ENCODE data around the gene SPDYC. TPM values are rescaled to one million over a fixed set of nuclear protein-coding genes. Genes with fewer than 3 reads are reported as not detected.
A peak's percentile ranks its signal among the peaks of the same experiment; 100 is the strongest.
"Not testable (repeated sequence)": the region's sequence is repeated elsewhere in the genome, so short reads cannot be mapped to it uniquely, and the experiment has no call there.

Gene SPDYC
- total RNA-seq, 1 experiment from 2014 or later = not detected

- ATAC-seq (no peak), DNase-seq (no peak)
- Histone ChIP-seq H2AFZ (ENCODE audit: low read length) (no peak overlapping the region), H3K27me3 (ENCODE audit: low read length) (no peaks in the 10 kb centered on the region), H3K4me2 (ENCODE audit: low read length) (no peak overlapping the region), H3K79me2 (ENCODE audit: low read length) (no peaks in the 10 kb centered on the region), H3K9ac (ENCODE audit: low read length) (no peak overlapping the region), H3K4me3 (ENCODE audit: low read length) (no peak overlapping the region), H3F3A (ENCODE audit: low read length, unreplicated experiment) (no peaks in the 10 kb centered on the region), H3K9me3 (ENCODE audit: low read length) (no peaks in the 10 kb centered on the region), H3K4me1 (ENCODE audit: insufficient read depth, low read length) (peaks cover 18% of the 10 kb centered on the region), H3K27ac (ENCODE audit: low read length) (no peak overlapping the region), H3K36me3 (ENCODE audit: low read depth, low read length) (no peaks in the 10 kb centered on the region), H4K20me1 (ENCODE audit: low read length) (no peaks in the 10 kb centered on the region), H3K9me2 (replicated peaks; ENCODE audit: low read length) (no peaks in the 10 kb centered on the region)
- ChIA-PET CTCF (no interaction called here), POLR2A (ENCODE audit: unreplicated experiment) (no interaction called here)
- no TSS peak for BruUV-seq (replicated peaks)
- intact Hi-C loops (cut with micrococcal nuclease) = no loop called here
- TF ChIP-seq CTCF (conservative IDR thresholded peaks at IDR 0.05; ENCODE audit: low read depth, low read length) (no peak), EZH2 (IDR thresholded peaks at IDR 0.05; ENCODE audit: low read length, unreplicated experiment) (no peak), EZH2phosphoT487 (IDR thresholded peaks at IDR 0.05; ENCODE audit: borderline replicate concordance, low read length) (no peak)
Observed at GRCh38 chr11:65148657-65149056, 21.4 kb upstream of the SPDYC start.

- Histone ChIP-seq H3K4me1 (ENCODE audit: insufficient read depth, low read length) (peaks cover 18% of the 10 kb centered on the region), H2AFZ (ENCODE audit: low read length) (0 out of 2 replicates have a peak overlapping the region, but pooled peaks have one; percentile 63), H3K27ac (ENCODE audit: low read length) (peak overlapping the region; percentile 29), H3K4me2 (ENCODE audit: low read length) (peak overlapping the region; percentile 74)
- DNase-seq; ATAC-seq; intact Hi-C loops (cut with micrococcal nuclease); H3K9me3 ChIP-seq (ENCODE audit: low read length); BruUV-seq (replicated peaks); H3K4me3 ChIP-seq (ENCODE audit: low read length); H3K79me2 ChIP-seq (ENCODE audit: low read length); H3K9ac ChIP-seq (ENCODE audit: low read length); H3K9me2 ChIP-seq (replicated peaks; ENCODE audit: low read length); H4K20me1 ChIP-seq (ENCODE audit: low read length); H3K36me3 ChIP-seq (ENCODE audit: low read depth, low read length); POLR2A ChIA-PET (ENCODE audit: unreplicated experiment); H3K27me3 ChIP-seq (ENCODE audit: low read length); H3F3A ChIP-seq (ENCODE audit: low read length, unreplicated experiment); CTCF ChIA-PET: not testable (repeated sequence)
Observed at GRCh38 chr11:65150131-65150508, 19.9 kb upstream of the SPDYC start.

GRCh38 chr11:65150509-65151299, 19.3 kb upstream of the SPDYC start:
- peak; percentile 100 for ATAC-seq
- H3K27ac ChIP-seq (ENCODE audit: low read length) = peak overlapping the region; percentile 47
- CTCF ChIA-PET = no interaction called here

More at GRCh38 chr11:65150509-65151299, 19.3 kb upstream of the SPDYC start:
- H3K4me1 ChIP-seq (ENCODE audit: insufficient read depth, low read length) = peaks cover 18% of the 10 kb centered on the region
- intact Hi-C loops (cut with micrococcal nuclease) = no loop called here
- H3K9me2 ChIP-seq (replicated peaks; ENCODE audit: low read length) = no peaks in the 10 kb centered on the region
- peak overlapping the region; percentile 74 for H3K4me2 ChIP-seq (ENCODE audit: low read length)
- no peaks in the 10 kb centered on the region for H3K27me3 ChIP-seq (ENCODE audit: low read length)
- no TSS peak for BruUV-seq (replicated peaks)
- DNase-seq = peak; percentile 98
- H3F3A ChIP-seq (ENCODE audit: low read length, unreplicated experiment) = no peaks in the 10 kb centered on the region
- POLR2A ChIA-PET (ENCODE audit: unreplicated experiment) = no interaction called here
- H4K20me1 ChIP-seq (ENCODE audit: low read length) = no peaks in the 10 kb centered on the region
- H3K9ac ChIP-seq (ENCODE audit: low read length) = no peak overlapping the region
- H2AFZ ChIP-seq (ENCODE audit: low read length) = peak overlapping the region; percentile 63
- peak overlapping the region; percentile 23; the same call in 1 of the 2 replicates for H3K4me3 ChIP-seq (ENCODE audit: low read length)
- no peaks in the 10 kb centered on the region for H3K36me3 ChIP-seq (ENCODE audit: low read depth, low read length)
- TF ChIP-seq EZH2phosphoT487 (IDR thresholded peaks at IDR 0.05; ENCODE audit: borderline replicate concordance, low read length) (0 out of 2 replicates have a peak, but pooled peaks have one; percentile 39), CTCF (conservative IDR thresholded peaks at IDR 0.05; ENCODE audit: low read depth, low read length) (no peak)
- H3K79me2 ChIP-seq (ENCODE audit: low read length) = no peaks in the 10 kb centered on the region
- no peaks in the 10 kb centered on the region for H3K9me3 ChIP-seq (ENCODE audit: low read length)

All from PC-3 (cell line).